Smooth muscle cell (in vitro differentiated cells): ENCODE measurements around the gene NT5M. TPM values are rescaled to one million over a fixed set of nuclear protein-coding genes. Genes with fewer than 3 reads are reported as not detected.

Experiments used
- DNase-seq: peaks from one replicate; lab custom pipeline; 2025; ENCODE audit not compliant: unreplicated experiment; lab: John Stamatoyannopoulos, UW
- H2AFZ ChIP-seq: fragments of 200-600 bp; sonication (generic); 2 replicates; pipeline ENCODE4 v1.6.0; 2016; ENCODE audit warnings: antibody characterized with exemption, low read depth, mild to moderate bottlenecking
- H3F3A ChIP-seq: fragments of 200-600 bp; sonication (generic); 2 replicates; pipeline ENCODE4 v1.6.0; 2017; ENCODE audit warnings: antibody characterized with exemption, low read depth
- H3K27ac ChIP-seq: fragments of 200-600 bp; sonication (generic); 2 replicates; pipeline ENCODE4 v1.5.1; 2016; ENCODE audit warnings: low read depth, mild to moderate bottlenecking
- H3K27me3 ChIP-seq: fragments of 200-600 bp; sonication (generic); 2 replicates; pipeline ENCODE4 v1.6.1; 2016; ENCODE audit warnings: low read depth, mild to moderate bottlenecking
- H3K36me3 ChIP-seq: fragments of 200-600 bp; sonication (generic); 2 replicates; pipeline ENCODE4 v1.5.1; 2016; ENCODE audit warnings: low read depth
- H3K4me1 ChIP-seq: fragments of 200-600 bp; sonication (generic); 2 replicates; pipeline ENCODE4 v1.5.1; 2016; ENCODE audit warnings: low read depth
- H3K4me2 ChIP-seq: fragments of 200-600 bp; sonication (generic); 2 replicates; pipeline ENCODE4 v1.6.0; 2016; ENCODE audit warnings: mild to moderate bottlenecking
- H3K4me3 ChIP-seq: fragments of 200-600 bp; sonication (generic); 2 replicates; pipeline ENCODE4 v1.5.1; 2016; ENCODE audit warnings: mild to moderate bottlenecking
- H3K79me2 ChIP-seq: fragments of 200-600 bp; sonication (generic); 2 replicates; pipeline ENCODE4 v1.6.0; 2016; ENCODE audit warnings: low read depth, mild to moderate bottlenecking
- H3K9ac ChIP-seq: fragments of 200-600 bp; sonication (generic); 2 replicates; pipeline ENCODE4 v1.6.0; 2016; ENCODE audit warnings: low read depth
- H3K9me3 ChIP-seq: fragments of 200-600 bp; sonication (generic); replicated peaks from 2 replicates; pipeline ENCODE4 v1.5.1; 2016; ENCODE audit warnings: low read depth
- H4K20me1 ChIP-seq: fragments of 200-600 bp; sonication (generic); 2 replicates; pipeline ENCODE4 v1.6.0; 2016; ENCODE audit warnings: low read depth
- WGBS: methylation state at CpG from one replicate; pipeline ENCODE4 v1.1.7; 2016; ENCODE audit warnings: low lambda C conversion rate; 5-methylcytosine and 5-hydroxymethylcytosine counted together
- polyA plus RNA-seq: library from polyadenylated mRNA; unstranded; fragments of >200 nt; fragmentation: Nextera tagmentation; extraction: Ambion mirVana; gene quantifications from 2 replicates; pipeline ENCODE4 v1.2.1, GENCODE V29; 2016
- total RNA-seq: library from RNA; depleted of rRNA; stranded (reverse); fragments of >200 nt; gene quantifications from 2 replicates; pipeline ENCODE4 v1.2.3, GENCODE V29; 2014
- TF ChIP-seq, protein P1 (sequence below): fragments of 200-600 bp; sonication (generic); IDR thresholded peaks from 2 replicates; pipeline ENCODE4 v1.5.1; 2017; ENCODE audit warnings: borderline replicate concordance, mild to moderate bottlenecking, antibody characterized with exemption; ENCODE audit not compliant: insufficient read depth, poor library complexity, severe bottlenecking

NT5M gene
- total and polyA plus RNA-seq, 2 experiments from 2014 or later, result 2.5 to 6.1 TPM

DNA sequence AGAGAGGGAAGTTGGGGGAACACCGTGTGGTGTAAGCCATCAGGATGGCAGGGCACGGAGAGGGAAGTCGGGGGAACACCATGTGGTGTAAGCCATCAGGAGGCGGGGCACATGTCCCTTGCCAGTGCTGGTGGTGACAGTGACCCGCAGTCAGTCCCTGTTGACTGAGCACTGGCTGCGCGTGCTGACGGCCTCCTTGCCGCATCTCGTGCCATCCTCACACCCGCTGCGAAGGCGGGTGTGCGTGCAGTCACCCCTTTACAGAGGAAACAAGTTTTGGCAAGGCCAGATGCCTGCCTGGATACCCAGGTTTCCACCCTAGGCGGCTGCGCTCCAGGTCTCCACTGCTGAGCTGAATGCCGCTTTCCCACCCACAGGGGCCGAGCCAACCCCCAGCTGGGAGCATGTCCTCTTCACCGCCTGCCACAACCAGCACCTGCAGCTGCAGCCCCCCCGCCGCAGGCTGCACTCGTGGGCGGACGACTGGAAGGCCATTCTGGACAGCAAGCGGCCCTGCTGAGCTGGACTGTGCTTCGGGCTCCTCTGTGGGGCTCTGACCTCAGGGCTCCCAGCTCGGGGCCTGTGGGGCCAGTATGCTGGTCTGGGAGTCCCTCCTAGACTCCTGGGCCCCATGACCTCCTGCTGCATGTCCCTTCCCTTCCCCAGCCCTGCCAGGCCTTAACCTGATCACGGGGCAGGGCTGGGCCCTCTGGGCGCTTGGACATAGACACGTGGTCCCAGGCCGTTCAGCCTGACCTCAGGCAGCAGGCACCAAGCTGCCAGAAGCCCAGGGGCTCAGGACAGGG lies 43.5 kb downstream of the NT5M start:
- TF ChIP-seq, protein P1, sequence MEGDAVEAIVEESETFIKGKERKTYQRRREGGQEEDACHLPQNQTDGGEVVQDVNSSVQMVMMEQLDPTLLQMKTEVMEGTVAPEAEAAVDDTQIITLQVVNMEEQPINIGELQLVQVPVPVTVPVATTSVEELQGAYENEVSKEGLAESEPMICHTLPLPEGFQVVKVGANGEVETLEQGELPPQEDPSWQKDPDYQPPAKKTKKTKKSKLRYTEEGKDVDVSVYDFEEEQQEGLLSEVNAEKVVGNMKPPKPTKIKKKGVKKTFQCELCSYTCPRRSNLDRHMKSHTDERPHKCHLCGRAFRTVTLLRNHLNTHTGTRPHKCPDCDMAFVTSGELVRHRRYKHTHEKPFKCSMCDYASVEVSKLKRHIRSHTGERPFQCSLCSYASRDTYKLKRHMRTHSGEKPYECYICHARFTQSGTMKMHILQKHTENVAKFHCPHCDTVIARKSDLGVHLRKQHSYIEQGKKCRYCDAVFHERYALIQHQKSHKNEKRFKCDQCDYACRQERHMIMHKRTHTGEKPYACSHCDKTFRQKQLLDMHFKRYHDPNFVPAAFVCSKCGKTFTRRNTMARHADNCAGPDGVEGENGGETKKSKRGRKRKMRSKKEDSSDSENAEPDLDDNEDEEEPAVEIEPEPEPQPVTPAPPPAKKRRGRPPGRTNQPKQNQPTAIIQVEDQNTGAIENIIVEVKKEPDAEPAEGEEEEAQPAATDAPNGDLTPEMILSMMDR, result no peak
- no peak overlapping the region for H2AFZ ChIP-seq
- H3K4me3 ChIP-seq, result no peak overlapping the region
- no peak overlapping the region for H3K27ac ChIP-seq
- H3K9ac ChIP-seq, result no peak overlapping the region
- H3K4me2 ChIP-seq, result no peak overlapping the region
- H3K27me3 ChIP-seq, result no peaks in the 10 kb centered on the region
- H3K79me2 ChIP-seq, result no peaks in the 10 kb centered on the region
- H3K36me3 ChIP-seq, result no peaks in the 10 kb centered on the region
- H3F3A ChIP-seq, result no peaks in the 10 kb centered on the region
- H3K4me1 ChIP-seq, result no peaks in the 10 kb centered on the region
- no peaks in the 10 kb centered on the region for H4K20me1 ChIP-seq
- DNase-seq, result no peak
- no peaks in the 10 kb centered on the region for H3K9me3 ChIP-seq
- WGBS, result 96% methylated on average over 29 of the region's 31 CpGs

DNA sequence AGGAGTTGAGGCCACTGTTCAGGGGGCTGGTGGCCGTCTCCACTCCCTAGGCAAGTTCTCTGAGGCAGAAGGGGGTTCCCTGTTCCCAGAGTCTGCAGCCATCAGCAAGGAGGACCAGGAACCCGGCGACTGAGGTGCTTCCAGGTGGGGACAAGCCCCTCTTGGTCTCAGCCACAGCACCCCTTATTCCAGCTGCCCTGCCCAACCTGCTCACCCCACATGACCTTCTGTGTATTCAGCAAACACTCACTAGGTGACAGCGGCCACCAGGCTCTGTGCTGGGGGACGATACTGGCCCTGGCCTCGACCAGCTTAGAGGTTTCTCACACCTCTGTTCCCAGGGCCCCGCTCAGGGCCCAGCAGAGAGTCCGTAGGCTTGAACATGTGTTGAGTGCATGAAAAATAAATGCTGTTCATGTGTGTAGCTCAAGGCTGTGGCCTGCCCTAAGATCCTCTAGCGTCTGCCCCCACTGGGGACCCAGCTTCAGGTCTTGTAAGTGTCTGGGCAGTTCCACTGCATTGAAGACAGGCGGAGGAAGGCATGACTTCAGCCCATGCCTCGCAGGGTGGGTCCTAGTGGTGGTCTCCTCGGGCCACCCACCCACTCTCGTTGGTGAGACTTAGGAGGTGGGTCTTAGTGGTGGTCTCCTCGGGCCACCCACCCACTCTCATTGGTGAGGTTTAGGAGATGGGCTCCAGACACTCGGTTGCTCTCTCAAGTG lies 44.2 kb downstream of the NT5M start:
- no peaks in the 10 kb centered on the region for H3K9me3 ChIP-seq
- no peak overlapping the region for H3K4me3 ChIP-seq
- H3F3A ChIP-seq, result no peaks in the 10 kb centered on the region
- H3K4me1 ChIP-seq, result no peaks in the 10 kb centered on the region
- H3K79me2 ChIP-seq, result no peaks in the 10 kb centered on the region
- TF ChIP-seq, protein P1, result no peak
- no peak overlapping the region for H3K9ac ChIP-seq
- no peaks in the 10 kb centered on the region for H4K20me1 ChIP-seq
- no peaks in the 10 kb centered on the region for H3K27me3 ChIP-seq
- WGBS, result 95% methylated on average over 15 of the region's 15 CpGs
- no peak overlapping the region for H3K27ac ChIP-seq
- DNase-seq, result no peak
- no peak overlapping the region for H2AFZ ChIP-seq
- no peaks in the 10 kb centered on the region for H3K36me3 ChIP-seq
- H3K4me2 ChIP-seq, result no peak overlapping the region

DNA sequence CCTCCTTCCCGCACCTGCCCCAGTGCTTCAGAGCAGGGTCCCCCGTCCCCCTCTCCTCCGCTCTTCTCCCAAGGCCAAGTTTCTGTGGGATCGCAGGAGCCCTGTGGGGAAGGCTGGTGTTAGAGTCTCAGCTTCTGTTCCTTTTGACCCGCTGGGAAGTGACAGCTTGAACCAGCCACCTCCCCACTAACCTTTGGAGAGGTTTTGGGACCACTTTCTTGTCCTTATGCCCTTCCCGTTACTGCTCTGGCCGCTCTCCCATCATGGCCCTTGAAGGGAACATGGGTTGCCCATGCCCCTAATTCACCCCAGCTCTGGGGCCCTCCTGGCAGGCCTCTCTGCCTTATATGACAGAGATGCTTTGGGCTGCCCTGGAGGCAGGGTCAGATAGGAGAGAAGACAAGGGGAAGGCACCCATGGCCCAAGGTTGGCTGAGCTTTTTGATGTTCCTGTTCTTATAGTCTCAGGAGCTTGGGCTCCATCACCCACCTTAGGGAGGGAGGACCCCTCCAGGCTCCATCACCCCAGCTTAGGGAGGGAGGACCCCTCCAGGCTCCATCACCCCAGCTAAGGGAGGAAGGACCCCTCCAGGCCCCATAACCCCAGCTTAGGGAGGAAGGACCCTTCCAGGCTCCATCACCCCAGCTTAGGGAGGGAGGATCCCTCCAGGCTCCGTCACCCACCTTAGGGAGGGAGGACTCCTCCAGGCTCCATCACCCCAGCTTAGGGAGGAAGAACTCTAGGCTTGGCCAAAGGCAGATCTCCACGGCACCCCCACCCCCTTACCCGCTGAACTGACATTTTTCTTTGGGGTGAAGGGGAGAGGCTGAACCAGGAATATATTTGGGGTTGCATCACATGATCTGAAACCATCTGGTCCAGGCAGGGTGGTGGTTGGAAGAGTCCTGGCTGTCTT lies 45.0 kb downstream of the NT5M start:
- no peaks in the 10 kb centered on the region for H3K4me1 ChIP-seq
- no peak overlapping the region for H2AFZ ChIP-seq
- no peaks in the 10 kb centered on the region for H3K9me3 ChIP-seq
- H3K4me2 ChIP-seq, result no peak overlapping the region
- no peaks in the 10 kb centered on the region for H3F3A ChIP-seq
- H3K4me3 ChIP-seq, result no peak overlapping the region
- H3K36me3 ChIP-seq, result no peaks in the 10 kb centered on the region
- WGBS, result 89% methylated on average over 10 of the region's 10 CpGs
- DNase-seq, result no peak
- TF ChIP-seq, protein P1, result no peak
- no peak overlapping the region for H3K27ac ChIP-seq
- no peaks in the 10 kb centered on the region for H3K27me3 ChIP-seq
- no peak overlapping the region for H3K9ac ChIP-seq
- no peaks in the 10 kb centered on the region for H4K20me1 ChIP-seq
- H3K79me2 ChIP-seq, result no peaks in the 10 kb centered on the region
